Measurements from ENCODE around the gene CENPP. TPM values are rescaled to one million over a fixed set of nuclear protein-coding genes. Genes with fewer than 3 reads are reported as not detected.
A peak's percentile ranks its signal among the peaks of the same experiment; 100 is the strongest.

Gene CENPP
- total RNA-seq, 1 donor = 5.4 TPM

GRCh38 chr9:92349771-92350739, 24.3 kb downstream of the CENPP start:
- Histone ChIP-seq H3K4me3 (ENCODE audit: insufficient read depth, low read length) (peak overlapping the region; percentile 36), H3K79me2 (ENCODE audit: insufficient read depth, low read length) (no peaks in the 10 kb centered on the region), H3K36me3 (ENCODE audit: insufficient read depth, low read length) (no peaks in the 10 kb centered on the region), H3K27ac (ENCODE audit: low read depth, low read length) (peak overlapping the region; percentile 78), H3K9me3 (ENCODE audit: low read depth, low read length) (no peaks in the 10 kb centered on the region), H3K4me2 (ENCODE audit: insufficient read depth, low read length) (peak overlapping the region; percentile 66), H3K4me1 (ENCODE audit: insufficient read depth, low read length) (peaks cover 13% of the 10 kb centered on the region), H4K20me1 (ENCODE audit: insufficient read depth, low read length) (no peaks in the 10 kb centered on the region), H2AFZ (ENCODE audit: low read length) (peak overlapping the region; percentile 71), H3K27me3 (ENCODE audit: insufficient read depth, low read length) (no peaks in the 10 kb centered on the region)
- peak; percentile 84 for DNase-seq (ENCODE audit: insufficient read length, low spot score, missing footprints)
- no peak for TF ChIP-seq CTCF (IDR thresholded peaks at IDR 0.05; ENCODE audit: extremely low read depth, low read depth, low read length)

GRCh38 chr9:92350740-92351133, 25.0 kb downstream of the CENPP start:
- Histone ChIP-seq H3K27me3 (ENCODE audit: insufficient read depth, low read length) (no peaks in the 10 kb centered on the region), H3K4me1 (ENCODE audit: insufficient read depth, low read length) (peaks cover 13% of the 10 kb centered on the region), H3K79me2 (ENCODE audit: insufficient read depth, low read length) (no peaks in the 10 kb centered on the region), H3K27ac (ENCODE audit: low read depth, low read length) (peak overlapping the region; percentile 78), H3K36me3 (ENCODE audit: insufficient read depth, low read length) (no peaks in the 10 kb centered on the region), H4K20me1 (ENCODE audit: insufficient read depth, low read length) (no peaks in the 10 kb centered on the region), H3K4me3 (ENCODE audit: insufficient read depth, low read length) (no peak overlapping the region), H3K9me3 (ENCODE audit: low read depth, low read length) (no peaks in the 10 kb centered on the region), H2AFZ (ENCODE audit: low read length) (peak overlapping the region; percentile 72), H3K4me2 (ENCODE audit: insufficient read depth, low read length) (peak overlapping the region; percentile 66)
- no peak for DNase-seq (ENCODE audit: insufficient read length, low spot score, missing footprints)
- no peak for TF ChIP-seq CTCF (IDR thresholded peaks at IDR 0.05; ENCODE audit: extremely low read depth, low read depth, low read length)

GRCh38 chr9:92353051-92353450, 27.3 kb downstream of the CENPP start:
- Histone ChIP-seq H3K4me2 (ENCODE audit: insufficient read depth, low read length) (no peak overlapping the region), H3K4me1 (ENCODE audit: insufficient read depth, low read length) (peaks cover 13% of the 10 kb centered on the region), H3K27ac (ENCODE audit: low read depth, low read length) (no peak overlapping the region), H3K79me2 (ENCODE audit: insufficient read depth, low read length) (no peaks in the 10 kb centered on the region), H4K20me1 (ENCODE audit: insufficient read depth, low read length) (no peaks in the 10 kb centered on the region), H3K9me3 (ENCODE audit: low read depth, low read length) (no peaks in the 10 kb centered on the region), H3K27me3 (ENCODE audit: insufficient read depth, low read length) (no peaks in the 10 kb centered on the region), H3K36me3 (ENCODE audit: insufficient read depth, low read length) (no peaks in the 10 kb centered on the region), H2AFZ (ENCODE audit: low read length) (no peak overlapping the region), H3K4me3 (ENCODE audit: insufficient read depth, low read length) (no peak overlapping the region)
- no peak for TF ChIP-seq CTCF (IDR thresholded peaks at IDR 0.05; ENCODE audit: extremely low read depth, low read depth, low read length)
- no peak for DNase-seq (ENCODE audit: insufficient read length, low spot score, missing footprints)

- H3K9me3 ChIP-seq (ENCODE audit: low read depth, low read length) = no peaks in the 10 kb centered on the region
- no peaks in the 10 kb centered on the region for H3K36me3 ChIP-seq (ENCODE audit: insufficient read depth, low read length)
- DNase-seq (ENCODE audit: insufficient read length, low spot score, missing footprints) = no peak
- H3K4me3 ChIP-seq (ENCODE audit: insufficient read depth, low read length) = no peak overlapping the region
- H3K79me2 ChIP-seq (ENCODE audit: insufficient read depth, low read length) = no peaks in the 10 kb centered on the region
- H3K4me1 ChIP-seq (ENCODE audit: insufficient read depth, low read length) = no peaks in the 10 kb centered on the region
- no peaks in the 10 kb centered on the region for H3K27me3 ChIP-seq (ENCODE audit: insufficient read depth, low read length)
- H3K27ac ChIP-seq (ENCODE audit: low read depth, low read length) = no peak overlapping the region
- H2AFZ ChIP-seq (ENCODE audit: low read length) = peak overlapping the region; percentile 65
- H4K20me1 ChIP-seq (ENCODE audit: insufficient read depth, low read length) = no peaks in the 10 kb centered on the region
- no peak for TF ChIP-seq CTCF (IDR thresholded peaks at IDR 0.05; ENCODE audit: extremely low read depth, low read depth, low read length)
- no peak overlapping the region for H3K4me2 ChIP-seq (ENCODE audit: insufficient read depth, low read length)
These were observed 33.7 kb downstream of the CENPP start for GRCh38 chr9:92359394-92359995.

All from osteoblast (primary cell).